ENCODE results near the gene BABAM1. TPM values are rescaled to one million over a fixed set of nuclear protein-coding genes. Genes with fewer than 3 reads are reported as not detected.

Gene BABAM1
- total and polyA plus RNA-seq, 10 of the 15 experiments (the other 5 are each of a cell fraction or from before 2014, with no cell fraction given): 11.9 to 154 (median 103) TPM

DNA sequence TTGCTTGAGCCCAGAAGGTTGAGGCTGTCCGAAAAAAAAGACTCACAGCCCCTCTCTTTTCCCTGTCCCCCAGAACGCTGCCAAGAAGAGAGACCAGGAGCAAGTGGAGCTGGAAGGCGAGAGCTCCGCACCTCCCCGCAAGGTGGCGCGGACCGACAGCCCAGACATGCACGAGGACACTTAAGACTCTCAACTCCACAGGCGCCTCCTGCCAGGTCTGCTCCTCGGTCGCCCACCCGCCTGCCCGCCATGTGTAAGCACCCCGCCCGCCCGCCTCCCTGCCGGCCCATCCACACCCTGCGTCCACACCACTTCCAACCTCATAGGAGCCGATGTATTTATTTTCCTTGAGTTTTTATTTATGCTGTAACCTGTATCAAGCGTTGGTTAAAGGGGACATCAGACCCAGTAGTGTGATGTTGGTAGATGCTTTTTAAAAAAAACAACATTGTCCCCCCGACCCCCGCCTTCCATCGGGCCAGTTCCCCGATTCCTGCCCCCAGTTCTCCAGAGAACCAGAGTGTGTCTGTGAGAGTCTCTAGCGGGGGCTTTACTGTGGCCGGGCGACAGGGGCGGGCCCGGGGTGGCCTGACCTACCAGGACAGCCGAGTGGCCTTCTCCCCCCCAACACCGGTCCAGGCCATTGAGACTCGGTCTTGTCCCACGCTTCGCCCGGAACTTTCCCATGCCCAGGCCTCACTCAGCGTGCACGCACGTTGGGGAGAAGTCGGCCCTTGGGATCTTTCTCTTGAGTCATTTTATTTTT is 52.4 kb downstream of the BABAM1 start:
- ChIA-PET CTCF (no interaction called here), SMC1A (ENCODE audit: uncharacterized antibody, unreplicated experiment) (no interaction called here), POLR2A (no interaction called here), RAD21 (ENCODE audit: unreplicated experiment) (no interaction called here)
- 90% methylated on average over 34 of the region's 40 CpGs for WGBS (ENCODE audit: insufficient coverage, insufficient replicate concordance, low lambda C conversion rate, missing lambda C conversion rate)
- BruUV-seq (replicated peaks): TSS peak; percentile 70
- H3K4me3 ChIP-seq: no peak overlapping the region
- H3K4me2 ChIP-seq (ENCODE audit: control insufficient read depth, insufficient read depth): no peak overlapping the region
- no peaks in the 10 kb centered on the region for H3K4me1 ChIP-seq (ENCODE audit: control insufficient read depth, insufficient read depth, low read length)
- H3K27me3 ChIP-seq (replicated peaks in 1 of 2; ENCODE audit: control insufficient read depth in 2 of 2, insufficient read depth in 2 of 2, low read length in 1 of 2): no peaks in the 10 kb centered on the region
- no peak overlapping the region for H2AFZ ChIP-seq (ENCODE audit: control insufficient read depth, low read depth, low read length)
- peaks cover 6 to 16% of the 10 kb centered on the region in 2 experiments; a peak in 3 of 4 replicates for H3K36me3 ChIP-seq (ENCODE audit: control insufficient read depth in 2 of 2, insufficient read depth in 2 of 2, low read length in 1 of 2)
- no peak overlapping the region for H3K27ac ChIP-seq (ENCODE audit: control insufficient read depth, insufficient read depth)
- in situ Hi-C loops (cut with MboI): no loop called here
- no peak for DNase-seq (ENCODE audit: low read depth, low spot score)
- H4K20me1 ChIP-seq (ENCODE audit: control insufficient read depth, insufficient read depth): no peaks in the 10 kb centered on the region
- intact Hi-C loops (cut with micrococcal nuclease; ENCODE audit: unreplicated experiment): no loop called here
- no peaks in the 10 kb centered on the region for H3K79me2 ChIP-seq (ENCODE audit: control insufficient read depth, insufficient read depth, low read length)
- TF ChIP-seq SMARCA5 (IDR thresholded peaks at IDR 0.05) (no peak), YY1 (IDR thresholded peaks at IDR 0.05; ENCODE audit: low read depth, low read length) (no peak), ZNF274 (IDR thresholded peaks at IDR 0.05; ENCODE audit: insufficient read depth, insufficient read length) (no peak), RFX5 (IDR thresholded peaks at IDR 0.05; ENCODE audit: low read depth, low read length) (no peak), KAT2A (conservative IDR thresholded peaks at IDR 0.05; ENCODE audit: control insufficient read depth, low read depth, low read length) (no peak)
- TF ChIP-seq, protein P1, sequence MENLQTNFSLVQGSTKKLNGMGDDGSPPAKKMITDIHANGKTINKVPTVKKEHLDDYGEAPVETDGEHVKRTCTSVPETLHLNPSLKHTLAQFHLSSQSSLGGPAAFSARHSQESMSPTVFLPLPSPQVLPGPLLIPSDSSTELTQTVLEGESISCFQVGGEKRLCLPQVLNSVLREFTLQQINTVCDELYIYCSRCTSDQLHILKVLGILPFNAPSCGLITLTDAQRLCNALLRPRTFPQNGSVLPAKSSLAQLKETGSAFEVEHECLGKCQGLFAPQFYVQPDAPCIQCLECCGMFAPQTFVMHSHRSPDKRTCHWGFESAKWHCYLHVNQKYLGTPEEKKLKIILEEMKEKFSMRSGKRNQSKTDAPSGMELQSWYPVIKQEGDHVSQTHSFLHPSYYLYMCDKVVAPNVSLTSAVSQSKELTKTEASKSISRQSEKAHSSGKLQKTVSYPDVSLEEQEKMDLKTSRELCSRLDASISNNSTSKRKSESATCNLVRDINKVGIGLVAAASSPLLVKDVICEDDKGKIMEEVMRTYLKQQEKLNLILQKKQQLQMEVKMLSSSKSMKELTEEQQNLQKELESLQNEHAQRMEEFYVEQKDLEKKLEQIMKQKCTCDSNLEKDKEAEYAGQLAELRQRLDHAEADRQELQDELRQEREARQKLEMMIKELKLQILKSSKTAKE (IDR thresholded peaks at IDR 0.05; ENCODE audit: low read depth, poor library complexity, severe bottlenecking): no peak
- ATAC-seq: no peak
- no peak for FAIRE-seq
- no peaks in the 10 kb centered on the region for H3K9me3 ChIP-seq (replicated peaks; ENCODE audit: control insufficient read depth, insufficient read depth, low read length)
- no peak overlapping the region for H3K9ac ChIP-seq (ENCODE audit: control insufficient read depth, insufficient read depth, low read length)

All from GM12878 (cell line).